Loucy (cell line): Measurements from ENCODE around the gene GPA33.

Experiments
- CTCF ChIP-seq: fragments of 200-600 bp; sonication (generic); conservative IDR thresholded peaks from 2 replicates; pipeline ENCODE4 v1.5.1; 2014; ENCODE audit warnings: mild to moderate bottlenecking, antibody characterized with exemption, low read length
- EZH2phosphoT487 ChIP-seq: fragments of 200-600 bp; IDR thresholded peaks from 2 replicates; pipeline ENCODE4 v1.6.1; 2018; ENCODE audit warnings: antibody characterized with exemption, mild to moderate bottlenecking, moderate library complexity, borderline replicate concordance

GRCh38 chr1:167065471-167065870 lies 24.7 kb downstream of the GPA33 start:
- TF ChIP-seq CTCF (no peak), EZH2phosphoT487 (no peak)
